Measurements from ENCODE around the gene TMEM43.

GRCh38 chr3:14141602-14142341 lies 16.9 kb downstream of the TMEM43 start:
- TF ChIP-seq EZH2 (IDR thresholded peaks at IDR 0.05; ENCODE audit: low read length), result no peak
- TF ChIP-seq, protein P1, sequence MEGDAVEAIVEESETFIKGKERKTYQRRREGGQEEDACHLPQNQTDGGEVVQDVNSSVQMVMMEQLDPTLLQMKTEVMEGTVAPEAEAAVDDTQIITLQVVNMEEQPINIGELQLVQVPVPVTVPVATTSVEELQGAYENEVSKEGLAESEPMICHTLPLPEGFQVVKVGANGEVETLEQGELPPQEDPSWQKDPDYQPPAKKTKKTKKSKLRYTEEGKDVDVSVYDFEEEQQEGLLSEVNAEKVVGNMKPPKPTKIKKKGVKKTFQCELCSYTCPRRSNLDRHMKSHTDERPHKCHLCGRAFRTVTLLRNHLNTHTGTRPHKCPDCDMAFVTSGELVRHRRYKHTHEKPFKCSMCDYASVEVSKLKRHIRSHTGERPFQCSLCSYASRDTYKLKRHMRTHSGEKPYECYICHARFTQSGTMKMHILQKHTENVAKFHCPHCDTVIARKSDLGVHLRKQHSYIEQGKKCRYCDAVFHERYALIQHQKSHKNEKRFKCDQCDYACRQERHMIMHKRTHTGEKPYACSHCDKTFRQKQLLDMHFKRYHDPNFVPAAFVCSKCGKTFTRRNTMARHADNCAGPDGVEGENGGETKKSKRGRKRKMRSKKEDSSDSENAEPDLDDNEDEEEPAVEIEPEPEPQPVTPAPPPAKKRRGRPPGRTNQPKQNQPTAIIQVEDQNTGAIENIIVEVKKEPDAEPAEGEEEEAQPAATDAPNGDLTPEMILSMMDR (optimal IDR thresholded peaks at IDR 0.05 in 1 of 3, IDR thresholded peaks at IDR 0.05 in 1 of 3, conservative IDR thresholded peaks at IDR 0.05 in 1 of 3; ENCODE audit: extremely low read depth in 1 of 3, insufficient read depth in 2 of 3, low read length in 3 of 3), result no peak

Measured in keratinocyte (primary cell).